Esophagus mucosa (tissue), 1 donor: Measurements from ENCODE around the gene CXCL10. TPM values are rescaled to one million over a fixed set of nuclear protein-coding genes. Genes with fewer than 3 reads are reported as not detected.
A peak's percentile ranks its signal among the peaks of the same experiment; 100 is the strongest.
"Not testable (repeated sequence)": the region's sequence is repeated elsewhere in the genome, so short reads cannot be mapped to it uniquely, and the experiment has no call there.

ENCODE experiments used
- ATAC-seq: fragments of 200-7000 bp; cut with Tn5 transposase; one replicate; pipeline ENCODE4 v1.9.1; 2020
- total RNA-seq: library from RNA; stranded (reverse); gene quantifications from one replicate; pipeline ENCODE4 v1.2.4, GENCODE V29; 2023
- donor health status: DM: yes; HTN: yes; CAD: no.

Gene CXCL10
- 0.32 TPM for total RNA-seq

DNA sequence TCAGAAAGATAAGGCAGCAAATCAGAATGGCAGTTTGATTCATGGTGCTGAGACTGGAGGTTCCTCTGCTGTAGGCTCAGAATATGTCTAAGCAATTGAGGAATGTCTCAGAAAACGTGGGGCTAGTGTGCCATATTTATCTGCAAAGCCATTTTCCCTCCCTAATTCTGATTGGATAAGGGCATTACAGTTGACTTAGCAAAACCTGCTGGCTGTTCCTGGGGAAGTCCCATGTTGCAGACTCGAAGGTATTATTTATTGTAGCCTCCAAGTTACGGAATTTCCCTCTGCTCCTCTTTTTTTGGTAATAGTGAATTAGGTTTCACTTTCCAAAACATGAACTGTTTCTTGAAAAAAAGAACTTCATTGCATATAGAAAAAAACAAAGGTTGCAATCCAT is at the start of gene CXCL10:
TSS of gene CXCL10 (minus strand) at position 109 of the 400 bp plus-strand sequence. CDS start at position 43, 66 bp downstream.
- ATAC-seq: no peak

DNA sequence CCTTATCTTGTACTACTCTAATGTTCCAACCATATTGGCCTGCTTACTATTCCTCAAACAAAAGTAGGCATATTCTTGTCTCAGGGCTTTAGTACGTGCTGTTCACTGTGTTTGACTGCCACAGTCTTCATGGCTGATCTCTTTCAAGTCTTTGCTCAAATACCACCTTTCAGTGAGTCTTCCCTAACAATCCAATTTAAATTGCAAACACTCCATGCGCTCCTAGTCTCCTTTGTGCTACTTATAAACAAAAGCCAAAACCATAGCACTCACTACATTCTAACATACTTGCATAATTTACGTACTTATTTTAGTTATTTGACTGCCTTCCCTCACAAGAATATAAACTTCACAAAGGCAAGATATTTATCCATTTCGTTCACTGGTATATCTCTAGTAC is 49.5 kb upstream of the CXCL10 start:
- no peak for ATAC-seq

DNA sequence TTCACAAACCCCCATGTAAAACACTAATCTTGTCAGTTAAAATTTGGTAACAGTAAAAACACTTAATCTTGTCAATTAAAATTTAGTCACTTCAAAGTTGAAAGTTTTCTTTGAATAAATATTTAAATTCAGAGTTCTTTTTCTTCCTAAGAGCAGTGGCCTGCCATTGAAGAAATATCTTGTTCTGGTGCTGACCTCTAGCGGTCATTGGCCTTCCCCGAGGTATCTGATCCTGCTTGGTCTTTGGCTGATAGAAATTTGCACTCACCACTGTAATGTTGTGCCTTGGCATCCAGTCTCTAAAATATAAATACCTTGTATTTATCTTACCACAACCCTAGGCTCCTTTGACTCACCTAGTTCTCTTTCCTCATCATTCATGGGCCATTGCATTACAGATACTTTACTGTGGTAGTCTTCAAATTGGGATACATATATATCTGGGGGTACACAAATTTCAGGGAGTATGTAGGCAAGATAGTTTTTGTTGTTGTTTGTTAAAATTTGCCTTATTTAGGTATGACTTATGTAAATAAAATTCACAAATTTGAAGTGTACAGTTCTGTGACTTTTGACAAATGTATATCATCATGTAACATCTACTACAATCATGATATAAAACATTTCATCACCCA is 44.5 kb upstream of the CXCL10 start:
- ATAC-seq: peak; percentile 76

DNA sequence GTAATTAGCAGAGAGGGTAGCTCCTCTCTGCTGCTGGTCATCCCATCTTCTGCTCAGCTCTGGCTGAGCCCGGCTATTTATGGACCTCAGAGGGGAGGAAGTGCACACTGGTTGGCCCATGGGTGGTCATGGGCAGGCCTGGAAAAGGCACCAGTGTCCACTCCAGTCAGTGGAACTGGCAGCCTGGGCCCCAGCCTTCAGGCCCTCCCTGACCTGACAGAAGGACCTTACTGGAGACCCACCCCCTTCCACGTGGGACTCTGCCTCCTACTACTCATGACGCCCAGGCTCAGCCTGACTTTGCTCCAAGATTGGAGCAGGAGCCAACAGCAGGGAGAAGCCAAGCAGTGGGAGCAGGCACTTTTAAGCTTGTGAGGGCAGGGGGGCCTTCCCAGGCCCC is 43.2 kb upstream of the CXCL10 start:
- no peak for ATAC-seq

DNA sequence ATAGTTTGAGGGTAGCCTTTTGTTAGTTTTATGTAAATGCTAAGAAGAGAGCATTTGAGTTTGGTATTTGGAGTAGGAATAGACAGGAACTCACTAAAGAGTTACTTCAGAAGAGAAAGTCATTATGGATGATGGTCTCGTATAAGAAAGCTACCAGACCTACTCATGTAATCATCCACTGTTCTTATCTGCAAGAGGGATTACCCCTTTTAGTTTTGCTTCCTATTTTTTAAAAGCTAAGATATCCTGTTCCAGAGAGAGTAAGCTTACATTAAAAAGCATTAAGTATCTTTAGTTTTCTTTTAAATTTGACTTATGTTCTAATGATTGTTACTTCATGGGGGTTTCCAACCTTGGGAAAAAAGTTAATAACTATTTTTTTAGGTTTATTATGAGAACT is 38.7 kb upstream of the CXCL10 start:
- ATAC-seq: no peak

DNA sequence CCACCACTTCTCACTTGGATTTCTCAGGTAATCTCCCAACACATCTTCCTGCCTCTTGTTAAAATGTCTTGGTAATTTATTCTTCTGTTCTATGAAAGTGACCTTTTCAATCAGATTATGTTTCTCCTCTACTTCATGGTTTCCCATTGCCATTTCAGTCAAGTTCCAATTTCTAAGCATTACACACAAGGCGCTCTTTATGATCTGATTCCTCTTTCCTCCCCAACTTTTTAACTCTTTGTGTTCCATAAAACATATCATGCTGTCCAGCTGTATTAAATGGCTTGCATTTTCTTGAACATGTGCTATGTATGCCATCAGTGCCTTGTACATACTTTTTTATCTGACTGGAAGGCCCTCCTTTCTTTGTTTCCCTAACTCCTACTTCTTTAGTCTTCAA is 38.1 kb upstream of the CXCL10 start:
- no peak for ATAC-seq

DNA sequence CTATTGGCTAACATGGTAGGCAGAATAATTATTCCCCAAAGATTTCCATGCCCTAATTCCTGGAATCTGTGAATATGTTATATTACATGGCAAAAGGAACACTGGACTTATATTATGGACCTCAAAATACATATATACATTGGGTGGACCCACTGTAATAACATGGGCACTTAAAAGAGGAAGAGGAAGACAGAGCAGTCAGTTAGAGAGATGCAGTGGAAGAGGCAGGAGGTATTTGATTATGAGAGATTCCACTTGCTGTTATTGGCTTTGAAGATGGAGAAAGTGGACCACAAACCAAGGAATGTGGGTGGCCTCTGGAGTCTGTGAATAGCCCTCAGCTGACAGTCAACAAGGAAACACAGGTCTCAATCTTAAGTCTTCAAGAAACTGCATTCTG is 37.2 kb upstream of the CXCL10 start:
- no peak for ATAC-seq

DNA sequence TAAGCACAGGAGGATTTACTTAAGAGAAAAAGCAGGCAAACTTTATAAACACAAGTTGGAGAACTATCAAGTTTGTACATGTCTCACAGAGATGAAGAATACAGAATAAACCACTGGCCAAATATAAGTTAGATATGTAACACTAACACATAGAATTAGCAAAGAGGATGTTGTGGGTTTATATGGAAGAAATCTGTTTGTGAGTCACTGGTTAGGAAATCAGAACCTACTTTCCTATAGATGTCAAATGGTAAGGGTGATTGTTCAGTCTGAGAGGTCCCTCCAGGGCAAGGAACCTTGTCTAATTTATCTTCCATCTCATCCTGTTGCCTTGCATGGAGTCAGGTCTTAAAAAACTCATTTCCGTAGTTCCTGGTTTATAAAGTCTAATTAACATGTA is 36.5 kb upstream of the CXCL10 start:
- ATAC-seq: peak; percentile 63

DNA sequence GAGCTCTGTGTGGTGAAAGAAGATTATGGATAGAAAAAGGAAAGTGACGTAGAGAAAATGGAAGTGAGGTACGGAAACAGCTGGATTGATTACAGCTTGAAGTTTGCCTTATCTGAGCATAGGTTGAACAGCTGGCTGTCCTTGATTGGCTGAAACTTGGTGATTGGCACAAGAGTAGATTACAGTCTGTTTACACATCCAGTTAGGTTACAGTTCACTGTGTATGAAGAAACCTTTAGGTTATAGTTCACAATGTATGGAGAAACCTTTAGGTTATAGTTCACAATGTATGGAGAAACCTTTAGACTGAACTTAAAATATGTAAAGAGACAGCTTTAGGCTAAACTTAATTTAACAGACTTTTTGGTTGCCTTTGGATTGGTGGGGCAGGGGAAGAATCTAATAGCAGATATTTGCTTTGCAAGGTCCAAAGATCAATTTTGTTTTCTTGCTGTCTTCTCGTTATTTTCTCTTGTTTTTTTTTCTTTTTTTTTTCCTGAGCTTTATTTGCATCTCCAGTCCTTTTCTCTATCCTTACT is 35.7 kb upstream of the CXCL10 start:
- ATAC-seq: no peak

DNA sequence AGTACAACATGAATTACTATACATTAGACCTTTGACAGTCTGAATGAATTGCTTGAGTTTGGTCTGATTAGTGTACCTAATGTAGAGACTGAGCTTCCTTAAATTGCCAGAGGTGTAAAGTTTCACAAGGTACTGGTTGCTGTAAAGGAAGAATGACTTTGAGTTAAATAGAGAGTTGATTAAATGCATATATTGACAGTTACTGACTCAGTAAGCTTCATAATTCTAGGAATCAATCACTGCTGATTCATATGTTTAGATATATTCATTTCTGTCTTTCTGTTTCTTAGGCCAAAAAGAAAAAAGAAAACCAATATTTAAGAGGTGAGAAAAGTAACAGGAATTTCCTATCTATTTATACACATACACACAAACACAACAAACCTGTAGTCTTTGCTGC is 35.0 kb upstream of the CXCL10 start:
- ATAC-seq: no peak

DNA sequence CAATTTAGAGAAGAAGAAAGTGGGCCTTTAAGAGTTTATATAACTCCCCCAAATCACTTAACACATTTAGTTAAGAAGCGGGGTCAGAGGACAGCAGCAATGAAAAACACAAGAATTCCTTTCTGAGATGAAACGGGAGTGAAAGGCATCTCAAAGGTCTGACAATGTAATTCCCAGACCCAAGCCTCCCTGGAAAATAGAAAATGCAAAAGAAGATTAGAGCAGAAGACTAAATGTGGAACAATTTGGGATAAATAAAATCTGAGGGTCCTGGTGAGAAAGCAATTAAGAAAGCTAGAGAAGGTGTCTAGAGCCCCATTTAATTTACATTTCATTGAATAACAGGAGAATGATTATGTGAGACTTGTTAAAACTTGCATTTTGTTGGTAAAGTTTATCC is 32.1 kb upstream of the CXCL10 start:
- ATAC-seq: no peak

DNA sequence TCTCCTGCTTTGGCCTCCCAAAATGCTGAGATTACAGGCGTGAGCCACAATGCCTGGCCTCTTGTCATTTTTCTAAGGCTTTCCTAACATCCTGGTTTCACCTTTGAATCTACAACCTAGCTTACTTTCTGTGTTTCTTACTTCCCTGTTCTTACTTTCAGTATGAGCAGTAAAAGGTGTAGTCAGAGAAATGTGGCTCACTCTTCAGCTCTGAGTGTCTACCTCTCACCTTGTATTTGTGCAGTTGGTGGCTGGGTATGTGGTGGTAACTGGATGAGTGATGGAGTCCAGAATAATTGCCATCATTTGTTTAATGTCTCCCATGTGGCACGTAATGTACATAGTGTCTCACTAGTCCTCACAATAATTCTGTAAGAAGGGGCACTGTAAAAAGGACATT is 31.7 kb upstream of the CXCL10 start:
- peak; percentile 58 for ATAC-seq

DNA sequence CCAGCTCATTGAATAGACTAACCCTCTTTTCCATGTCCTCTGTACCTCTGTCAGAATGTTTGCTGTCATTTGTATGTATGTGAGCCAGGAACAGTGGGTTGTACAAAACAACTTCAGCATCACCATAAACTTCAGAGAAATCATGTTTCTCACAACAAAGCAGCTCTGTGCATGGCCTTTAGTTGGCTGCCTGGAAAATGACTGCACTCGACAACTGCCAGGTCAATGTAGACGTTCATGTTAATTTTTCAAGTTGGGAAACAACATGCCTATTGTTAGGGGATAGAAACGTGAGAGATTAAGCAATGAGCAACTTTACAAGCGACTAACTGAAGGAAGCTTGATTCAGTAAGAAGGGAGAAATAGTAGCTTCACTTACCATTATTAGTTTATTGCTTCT is 30.4 kb upstream of the CXCL10 start:
- no peak for ATAC-seq

DNA sequence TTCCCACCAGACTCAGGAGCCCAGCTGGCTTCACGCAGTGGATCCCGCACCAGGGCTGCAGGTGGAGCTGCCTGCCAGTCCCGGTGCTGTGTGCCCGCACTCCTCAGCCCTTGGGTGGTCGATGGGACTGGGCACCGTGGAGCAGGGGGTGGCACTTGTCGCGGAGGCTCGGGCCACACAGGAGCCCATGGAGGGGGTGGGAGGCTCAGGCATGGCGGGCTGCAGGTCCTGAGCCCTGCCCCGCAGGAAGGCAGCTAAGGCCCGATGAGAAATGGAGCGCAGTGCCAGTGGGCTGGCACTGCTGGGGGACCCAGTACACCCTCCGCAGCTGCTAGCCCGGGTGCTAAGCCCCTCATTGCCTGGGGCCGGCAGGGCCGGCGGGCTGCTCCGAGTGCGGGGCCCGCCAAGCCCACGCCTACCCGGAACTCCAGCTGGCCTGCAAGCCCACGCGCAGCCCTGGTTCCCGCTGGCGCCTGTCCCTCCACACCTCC is 27.3 kb upstream of the CXCL10 start:
- not testable (repeated sequence) for ATAC-seq

DNA sequence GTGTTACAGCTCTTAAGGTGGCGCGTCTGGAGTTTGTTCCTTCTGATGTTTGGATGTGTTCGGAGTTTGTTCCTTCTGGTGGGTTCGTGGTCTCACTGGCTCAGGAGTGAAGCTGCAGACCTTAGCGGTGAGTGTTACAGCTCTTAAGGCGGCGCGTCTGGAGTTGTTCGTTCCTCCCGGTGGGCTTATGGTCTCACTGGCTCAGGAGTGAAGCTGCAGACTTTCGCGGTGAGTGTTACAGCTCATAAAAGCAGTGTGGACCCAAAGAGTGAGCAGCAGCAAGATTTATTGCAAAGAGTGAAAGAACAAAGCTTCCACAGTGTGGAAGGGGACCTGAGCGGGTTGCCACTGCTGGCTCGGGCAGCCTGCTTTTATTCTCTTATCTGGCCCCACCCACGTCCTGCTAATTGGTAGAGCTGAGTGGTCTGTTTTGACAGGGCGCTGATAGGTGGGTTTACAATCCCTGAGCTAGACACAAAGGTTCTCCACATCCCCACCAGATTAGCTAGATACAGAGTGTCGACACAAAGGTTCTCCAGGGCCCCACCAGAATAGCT is 26.6 kb upstream of the CXCL10 start:
- not testable (repeated sequence) for ATAC-seq

DNA sequence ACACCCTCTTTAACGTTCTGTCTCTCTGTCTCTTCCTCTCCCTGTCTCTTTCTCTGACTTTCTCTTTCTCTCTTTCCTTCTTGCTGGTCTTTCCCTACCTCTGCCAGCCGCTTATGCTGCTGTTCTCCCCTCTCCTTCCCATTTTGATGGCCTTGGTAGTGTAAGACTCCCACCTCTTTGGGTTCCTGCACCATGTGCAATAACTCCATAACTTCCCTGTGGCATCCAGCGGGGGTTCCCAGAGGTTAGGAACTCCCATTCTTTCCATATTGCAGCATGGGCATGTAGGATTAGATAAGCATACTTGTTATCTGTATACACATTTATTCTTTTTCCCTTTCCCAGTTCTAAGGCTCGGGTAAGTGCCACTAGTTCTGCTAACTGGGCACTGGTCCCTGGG is 21.4 kb upstream of the CXCL10 start:
- not testable (repeated sequence) for ATAC-seq

DNA sequence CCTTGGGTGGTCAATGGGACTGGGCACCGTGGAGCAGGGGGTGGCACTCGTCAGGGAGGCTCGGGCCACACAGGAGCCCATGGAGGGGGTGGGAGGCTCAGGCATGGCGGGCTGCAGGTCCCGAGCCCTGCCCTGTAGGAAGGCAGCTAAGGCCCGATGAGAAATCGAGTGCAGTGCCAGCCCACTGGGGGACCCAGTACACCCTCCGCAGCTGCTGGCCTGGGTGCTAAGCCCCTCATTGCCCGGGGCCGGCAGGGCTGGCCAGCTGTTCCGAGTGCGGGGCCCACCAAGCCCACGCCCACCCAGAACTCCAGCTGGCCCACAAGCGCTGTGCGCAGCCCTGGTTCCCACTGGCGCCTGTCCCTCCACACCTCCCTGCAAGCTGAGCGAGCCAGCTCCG is 20.0 kb upstream of the CXCL10 start:
- not testable (repeated sequence) for ATAC-seq

DNA sequence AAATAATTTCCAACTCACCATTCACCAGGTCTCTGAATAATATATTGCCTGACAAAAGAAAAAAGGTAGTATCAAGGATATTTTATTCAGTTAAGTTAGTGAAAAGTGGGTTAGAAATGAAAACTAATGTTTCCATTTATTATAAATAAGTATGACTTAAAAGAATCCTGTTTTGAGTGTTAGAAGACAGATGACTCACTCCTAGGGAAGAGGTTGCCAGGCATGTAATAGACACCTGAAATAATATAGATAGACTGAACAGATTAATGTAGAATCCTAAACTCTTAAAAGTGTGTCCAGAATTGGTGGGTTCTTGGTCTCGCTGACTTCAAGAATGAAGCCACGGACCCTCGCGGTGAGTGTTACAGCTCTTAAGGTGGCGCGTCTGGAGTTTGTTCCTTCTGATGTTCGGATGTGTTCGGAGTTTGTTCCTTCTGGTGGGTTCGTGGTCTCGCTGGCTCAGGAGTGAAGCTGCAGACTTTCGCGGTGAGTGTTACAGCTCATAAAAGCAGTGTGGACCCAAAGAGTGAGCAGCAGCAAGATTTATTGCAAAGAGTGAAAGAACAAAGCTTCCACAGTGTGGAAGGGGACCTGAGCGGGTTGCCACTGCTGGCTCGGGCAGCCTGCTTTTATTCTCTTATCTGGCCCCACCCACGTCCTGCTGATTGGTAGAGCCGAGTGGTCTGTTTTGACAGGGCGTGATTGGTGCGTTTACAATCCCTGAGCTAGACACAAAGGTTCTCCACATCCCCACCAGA is 19.1 kb upstream of the CXCL10 start:
- ATAC-seq: not testable (repeated sequence)

DNA sequence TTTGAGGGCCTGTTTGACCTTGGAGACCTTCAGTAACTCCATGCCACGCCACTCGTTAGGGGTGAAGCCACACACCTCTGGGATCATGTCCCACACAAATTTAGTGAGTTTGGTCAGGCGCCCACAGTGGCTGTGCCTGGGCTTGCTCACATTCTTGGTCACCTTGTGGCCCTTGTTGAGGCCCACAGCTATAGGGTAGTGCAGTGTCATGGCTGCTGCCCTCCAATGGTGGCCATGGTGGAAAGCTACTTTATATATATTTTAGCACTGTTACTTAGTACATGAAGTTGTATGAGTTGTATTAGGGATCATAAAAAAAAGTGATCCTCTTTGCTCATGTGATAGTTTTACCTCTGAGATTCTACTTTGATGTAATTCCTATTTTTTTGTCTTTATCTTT is 13.6 kb upstream of the CXCL10 start:
- no peak for ATAC-seq

DNA sequence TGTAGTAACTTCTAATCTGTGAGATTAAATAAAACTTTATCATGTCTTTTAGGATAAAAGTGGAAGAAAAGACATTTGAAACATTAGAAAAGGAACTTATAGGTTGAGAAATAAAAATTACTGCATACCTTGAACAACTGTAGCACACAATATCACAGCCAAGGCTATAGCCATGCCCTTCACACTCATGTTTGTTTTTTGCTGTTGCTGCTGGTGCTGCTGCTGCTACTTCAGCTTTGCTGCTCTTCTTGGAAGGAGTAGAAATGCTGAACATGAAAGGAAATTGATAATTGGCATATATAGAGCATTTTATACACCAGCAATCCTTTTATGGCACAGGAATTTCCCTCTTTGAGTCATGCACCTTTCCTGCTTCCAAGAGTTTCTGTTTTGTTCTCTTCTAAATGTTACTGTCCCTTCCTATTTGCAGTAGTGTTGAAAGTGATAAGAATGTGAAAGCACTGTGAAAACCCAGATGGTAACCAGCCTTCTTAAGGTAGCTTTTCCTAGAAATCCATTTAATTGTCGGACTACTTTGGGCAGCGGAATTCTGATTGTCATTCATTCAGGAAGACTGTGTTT is 12.6 kb upstream of the CXCL10 start, which contains the start of gene CXCL11:
TSS of gene CXCL11 (minus strand) at position 272 of the 582 bp plus-strand sequence. CDS start at position 189, 83 bp downstream.
- ATAC-seq: no peak

DNA sequence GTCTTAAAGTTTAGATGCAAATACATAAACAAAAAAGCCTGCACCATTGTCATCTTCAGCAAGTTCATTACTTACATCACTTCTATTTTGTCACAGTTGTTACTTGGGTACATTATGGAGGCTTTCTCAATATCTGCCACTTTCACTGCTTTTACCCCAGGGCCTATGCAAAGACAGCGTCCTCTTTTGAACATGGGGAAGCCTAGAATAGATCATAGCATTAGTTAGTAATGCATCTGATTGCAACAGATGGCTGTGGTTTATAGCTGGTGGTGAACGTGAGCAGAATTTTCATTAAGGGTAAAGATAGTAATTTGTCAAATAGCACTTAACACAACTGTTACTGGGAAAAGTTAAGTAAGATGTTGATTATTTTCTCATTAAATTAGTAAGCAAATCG is 11.8 kb upstream of the CXCL10 start:
- ATAC-seq: no peak

DNA sequence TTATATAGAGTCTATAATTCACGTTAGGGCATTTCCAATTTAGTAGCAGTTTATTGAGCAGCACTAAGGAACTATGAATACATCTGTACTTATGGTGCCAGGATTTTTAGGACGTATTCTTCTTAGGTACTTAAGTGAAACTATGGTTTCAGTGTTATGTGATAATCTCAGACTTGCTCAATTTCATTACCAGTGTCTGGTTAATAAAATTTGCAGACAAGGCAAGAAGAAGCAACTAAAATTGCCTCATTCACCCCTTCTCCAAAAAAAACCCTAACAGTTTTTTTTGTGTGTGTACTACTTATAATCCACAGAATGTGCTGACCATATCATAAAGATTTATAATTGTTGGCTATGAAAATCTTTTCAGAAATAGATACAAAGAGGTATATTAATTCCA is 6.0 kb upstream of the CXCL10 start:
- no peak for ATAC-seq

DNA sequence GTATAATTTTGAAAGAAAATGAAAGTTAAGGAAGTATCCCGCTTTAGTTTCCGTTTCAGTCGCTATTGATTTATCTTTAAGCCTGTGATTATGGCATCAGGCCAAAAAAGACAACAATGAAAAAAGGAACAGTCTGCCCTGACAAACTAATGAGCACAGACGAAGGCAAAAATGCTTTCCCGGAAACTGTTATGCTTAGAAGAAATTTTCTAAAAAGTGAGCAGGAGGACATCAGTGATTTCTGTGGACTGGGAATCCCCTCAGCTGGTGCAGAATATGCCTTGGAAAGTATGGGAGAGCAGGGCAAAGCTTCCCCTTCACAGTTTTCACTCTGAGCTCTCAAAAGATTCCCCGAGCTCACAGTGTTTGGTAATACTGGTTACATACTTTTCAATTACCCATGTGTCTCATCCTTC is 5.1 kb upstream of the CXCL10 start:
- no peak for ATAC-seq
